Measurements from ENCODE around the gene SUFU. TPM values are rescaled to one million over a fixed set of nuclear protein-coding genes. Genes with fewer than 3 reads are reported as not detected.

The SUFU gene
- total RNA-seq (2016; rRNA removed; fragmentation: Illumina TruSeq; extraction: Trizol), result 2.9 and 4.0 TPM in 2 replicates
- total RNA-seq (2016; cell fraction: cytosol; rRNA removed; fragmentation: Illumina TruSeq; extraction: Trizol; ENCODE audit: low read depth), result 0.61 and 1.5 TPM in 2 replicates
- 2.6 and 3.8 TPM in 2 replicates for total RNA-seq (2016; cell fraction: insoluble cytoplasmic fraction; rRNA removed; fragmentation: Illumina TruSeq; extraction: Trizol)
- 1.7 and 1.8 TPM in 2 replicates for total RNA-seq (2016; cell fraction: membrane; rRNA removed; fragmentation: Illumina TruSeq; extraction: Trizol)
- total RNA-seq (2016; cell fraction: nucleus; rRNA removed; fragmentation: Illumina TruSeq; extraction: Trizol), result 3.5 and 3.9 TPM in 2 replicates
- 5.5 and 6.7 TPM in 2 replicates for polyA plus RNA-seq (2011; rRNA removed)
- polyA plus RNA-seq (2011; cell fraction: cytosol; rRNA removed), result 4.9 and 5.6 TPM in 2 replicates
- polyA plus RNA-seq (2011; cell fraction: nucleus; rRNA removed), result 5.9 and 6.9 TPM in 2 replicates
- 5.4 and 5.8 TPM in 2 replicates for polyA plus RNA-seq (2012)
- polyA plus RNA-seq (2016; cell fraction: cytosol; fragmentation: Illumina TruSeq; extraction: Trizol; ENCODE audit: low read depth), result 0.36 and 0.45 TPM in 2 replicates
- 5.4 and 6.5 TPM in 2 replicates for polyA plus RNA-seq (2016; cell fraction: insoluble cytoplasmic fraction; fragmentation: Illumina TruSeq; extraction: Trizol; ENCODE audit: low read depth)
- 1.2 and 1.4 TPM in 2 replicates for polyA plus RNA-seq (2016; cell fraction: membrane; fragmentation: Illumina TruSeq; extraction: Trizol; ENCODE audit: low read depth)
- polyA plus RNA-seq (2016; cell fraction: nucleus; fragmentation: Illumina TruSeq; extraction: Trizol; ENCODE audit: insufficient read depth, low read depth), result 5.6 and 7.3 TPM in 2 replicates
- polyA minus RNA-seq (2011; rRNA and poly(A)+ RNA removed; ENCODE audit: low replicate concordance), result 8.4 and 12.3 TPM in 2 replicates
- polyA minus RNA-seq (2011; cell fraction: cytosol; rRNA and poly(A)+ RNA removed), result 4.6 and 5.1 TPM in 2 replicates
- polyA minus RNA-seq (2011; cell fraction: nucleus; rRNA and poly(A)+ RNA removed), result 4.8 and 5.7 TPM in 2 replicates
- Bru-seq, nascent RNA, result percentile 54 among the genes with signal in this experiment
- percentile 59 among the genes with signal in this experiment for BruChase-seq, experiment 1, labeled RNA remaining after a 6-hour chase
- BruChase-seq, experiment 2, labeled RNA remaining after a 2-hour chase, result percentile 56 among the genes with signal in this experiment
- long read RNA-seq, experiment 1, partial matches to known transcripts, result 2 of 7 reads
- long read RNA-seq, experiment 1, other reads (novel, unspliced or antisense), result 5 of 7 reads
- long read RNA-seq, experiment 2, full-length matches to known transcripts, result 4 of 39 reads
- long read RNA-seq, experiment 2, partial matches to known transcripts, result 25 of 39 reads
- long read RNA-seq, experiment 2, other reads (novel, unspliced or antisense), result 10 of 39 reads

GRCh38 chr10:102503264-102504178 lies at the start of gene SUFU:
Gene SUFU (plus strand): TSS chr10:102503972. CDS start chr10:102504153, 181 bp downstream.
- peak; percentile 72 for ATAC-seq
- CTCF ChIA-PET (ENCODE audit: low intra/inter-chr PET ratio, low total read pairs), result interaction anchor here (0.8 to 2.1 kb wide), 3 partner anchors 80 to 141 kb away, joined by 3 to 9 read pairs (median 5); partner anchors contain the start of gene TRIM8
- no peak; the same call in 1 of the 2 replicates for TF ChIP-seq AKAP8 (CRISPR knock-in tag; IDR thresholded peaks at IDR 0.05)
- no peak for TF ChIP-seq ZNF878 (CRISPR knock-in tag; IDR thresholded peaks at IDR 0.05)
- TF ChIP-seq TRAFD1 (CRISPR knock-in tag; IDR thresholded peaks at IDR 0.05; ENCODE audit: borderline replicate concordance), result no peak
- no peak for TF ChIP-seq CHCHD3 (CRISPR knock-in tag; IDR thresholded peaks at IDR 0.05)
- no peak for TF ChIP-seq ZMAT5 (CRISPR knock-in tag; IDR thresholded peaks at IDR 0.05; ENCODE audit: borderline replicate concordance, low read depth)
- TF ChIP-seq ZNF780A (CRISPR knock-in tag; IDR thresholded peaks at IDR 0.05), result no peak
- TF ChIP-seq ZNF274 (CRISPR knock-in tag; IDR thresholded peaks at IDR 0.05), result no peak
- TF ChIP-seq KDM3A (CRISPR knock-in tag; IDR thresholded peaks at IDR 0.05; ENCODE audit: low read depth), result no peak
- TF ChIP-seq ZBTB8A (CRISPR knock-in tag; IDR thresholded peaks at IDR 0.05; ENCODE audit: borderline replicate concordance, low read depth), result no peak
- TF ChIP-seq SAP130 (CRISPR knock-in tag; IDR thresholded peaks at IDR 0.05; ENCODE audit: low read depth), result peak; percentile 67
- no peak for TF ChIP-seq ZNF550 (CRISPR knock-in tag; IDR thresholded peaks at IDR 0.05; ENCODE audit: borderline replicate concordance)
- TF ChIP-seq HOXD1 (CRISPR knock-in tag; IDR thresholded peaks at IDR 0.05), result no peak
- TF ChIP-seq ZEB1 (IDR thresholded peaks at IDR 0.05; ENCODE audit: insufficient replicate concordance, low read depth), result no peak
- peak; percentile 57; the same call in 1 of the 2 replicates for TF ChIP-seq RFXAP (CRISPR knock-in tag; IDR thresholded peaks at IDR 0.05; ENCODE audit: borderline replicate concordance)
- TF ChIP-seq CBFB (CRISPR knock-in tag; IDR thresholded peaks at IDR 0.05), result peak; percentile 36; the same call in 1 of the 2 replicates

More at GRCh38 chr10:102503264-102504178, at the start of gene SUFU:
- FAIRE-seq (peak; percentile 91), DNase-seq (ENCODE audit: low spot score) (peak; percentile 98)
- peaks cover under 1 to 2% of the 10 kb centered on the region in 2 experiments; a peak in 2 of 5 replicates for H3K36me3 ChIP-seq (replicated peaks in 1 of 2; ENCODE audit: control insufficient read depth in 1 of 2, insufficient read depth in 2 of 2, low read length in 2 of 2)
- WGBS (ENCODE audit: low lambda C conversion rate), result under 1% methylated on average over 22 of the region's 44 CpGs
- no TSS peak for BruUV-seq (replicated peaks)
- H3K27me3 ChIP-seq (ENCODE audit: control insufficient read depth in 1 of 2, insufficient read depth in 2 of 2, low read length in 2 of 2), result no peaks in the 10 kb centered on the region; a peak in 1 of 5 replicates
- H2AFZ ChIP-seq (ENCODE audit: low read length), result peak within 1 kb of the TSS; percentile 73
- H3K4me1 ChIP-seq (ENCODE audit: insufficient read depth, low read length), result peaks cover 50% of the 10 kb centered on the region
- H3K4me2 ChIP-seq (ENCODE audit: low read depth, low read length), result peak within 1 kb of the TSS; percentile 90
- no peaks in the 10 kb centered on the region for H3K9me3 ChIP-seq (ENCODE audit: low read length)
- H3K79me2 ChIP-seq (ENCODE audit: insufficient read depth, low read length), result peaks cover 58% of the 10 kb centered on the region
- H3K9ac ChIP-seq (ENCODE audit: insufficient read depth, low read depth, low read length), result peak within 1 kb of the TSS; percentile 92
- H4K20me1 ChIP-seq (ENCODE audit: insufficient read depth, low read length), result peaks cover 3% of the 10 kb centered on the region; the same call in 1 of the 2 replicates
- H3K27ac ChIP-seq (ENCODE audit: extremely low read length, insufficient read depth, low read length), result peak within 1 kb of the TSS; percentile 75
- H3K4me3 ChIP-seq (replicated peaks in 1 of 3; ENCODE audit: insufficient read depth in 1 of 3, low read depth in 2 of 3, low read length in 3 of 3), result peak within 1 kb of the TSS; percentile 92 to 97 (median 96)
- in situ Hi-C loops (cut with HindIII; ENCODE audit: extremely low pct_ligation_motif_present, low pct_unique_long_range_greater_than_20kb) (loop anchor here (5.0 kb wide), 1 partner anchor 79 kb away; no protein-coding TSS in a partner anchor), intact Hi-C loops (cut with micrococcal nuclease; ENCODE audit: unreplicated experiment) (loop anchor here (2.0 to 10.0 kb wide), 5 partner anchors 79 to 689 kb away; partner anchors contain the start of gene OGA)
- POLR2A ChIA-PET, result interaction anchor here (0.6 to 3.3 kb wide), 21 partner anchors 21 to 166 kb away, joined by 3 to 22 read pairs (median 4); partner anchors contain the start of genes C10orf95 and CUEDC2

Data from HepG2 (cell line).